HepG2 (cell line): ENCODE results near the gene ARX. TPM values are rescaled to one million over a fixed set of nuclear protein-coding genes. Genes with fewer than 3 reads are reported as not detected.

Experiments used
- ATAC-seq: fragments of 200-7000 bp; cut with Tn5 transposase; 3 replicates; pipeline ENCODE4 v1.9.1; 2020; ENCODE audit warnings: mild to moderate bottlenecking, moderate library complexity
- BruUV-seq: library from RNA; stranded (reverse); fragments of 400-500 nt; replicated peaks from 2 replicates; lab custom pipeline; 2021; lab: Mats Ljungman, UMichigan
- CTCF ChIA-PET: fragments of 300-600 bp; formaldehyde crosslinking; extraction: SDS; loops from one replicate; lab custom pipeline; 2021; ENCODE audit warnings: low total read pairs, inconsistent platforms, low intra/inter-chr PET ratio; lab: Yijun Ruan, JAX
- POLR2A ChIA-PET: fragments of 350-600 bp; sonication (Branson Sonifier 250); formaldehyde crosslinking; loops from one replicate; lab custom pipeline; 2020; ENCODE audit warnings: antibody characterized with exemption, inconsistent platforms; lab: Yijun Ruan, JAX
- DNase-seq: peaks from one replicate; pipeline ENCODE4 v3.0.0-alpha.2; 2015; ENCODE audit warnings: low spot score
- FAIRE-seq: peaks from 3 replicates; lab custom pipeline; 2011; peaks lifted over from hg19 to GRCh38; lab: Jason Lieb, UNC
- H2AFZ ChIP-seq: one replicate; pipeline ENCODE4 v1.6.1; 2011; ENCODE audit warnings: low read length, inconsistent platforms
- H3K27ac ChIP-seq: fragments of 300-600 bp; 3 replicates; pipeline ENCODE4 v1.8.0; 2011; ENCODE audit warnings: mixed run types, mild to moderate bottlenecking, mixed read lengths, low read length, inconsistent platforms; ENCODE audit not compliant: insufficient read depth; ENCODE audit errors: extremely low read length
- H3K27me3 ChIP-seq, 2 experiments: fragments of 200-600 bp in 1 of 2; 2 replicates in 1 of 2; 3 replicates in 1 of 2; pipeline versions ENCODE4 v1.6.0 to v1.8.0; 2011; ENCODE audit warnings: low read length in 2 of 2, mild to moderate bottlenecking in 2 of 2, moderate library complexity in 2 of 2, inconsistent platforms in 1 of 2; ENCODE audit not compliant: insufficient read depth in 2 of 2, control insufficient read depth in 1 of 2
- H3K36me3 ChIP-seq, 2 experiments: fragments of 200-600 bp in 1 of 2; replicated peaks in 1 of 2; 2 replicates in 1 of 2; 3 replicates in 1 of 2; pipeline versions ENCODE4 v1.5.1 to v1.8.0; 2011; ENCODE audit warnings: low read length in 2 of 2, inconsistent platforms in 1 of 2; ENCODE audit not compliant: insufficient read depth in 2 of 2, control insufficient read depth in 1 of 2
- H3K4me1 ChIP-seq: 2 replicates; pipeline ENCODE4 v1.5.1; 2012; ENCODE audit warnings: low read length, inconsistent platforms; ENCODE audit not compliant: insufficient read depth
- H3K4me2 ChIP-seq: 2 replicates; pipeline ENCODE4 v1.6.0; 2011; ENCODE audit warnings: low read depth, low read length, inconsistent platforms
- H3K4me3 ChIP-seq, 3 experiments: fragments of 200-600 bp in 1 of 3; sonication (generic), shearing (Covaris generic) in 1 of 3; replicated peaks in 1 of 3; 2 replicates each; pipeline ENCODE4 v1.5.1; 2011 to 2016; ENCODE audit warnings: low read length in 3 of 3, inconsistent platforms in 2 of 3, low read depth in 2 of 3, mild to moderate bottlenecking in 2 of 3, control low read depth in 1 of 3, mixed read lengths in 1 of 3; ENCODE audit not compliant: insufficient read depth in 1 of 3
- H3K79me2 ChIP-seq: one replicate; pipeline ENCODE4 v1.6.1; 2011; ENCODE audit warnings: low read length, inconsistent platforms; ENCODE audit not compliant: insufficient read depth
- H3K9ac ChIP-seq: 2 replicates; pipeline ENCODE4 v1.6.0; 2011; ENCODE audit warnings: mild to moderate bottlenecking, low read depth, low read length, inconsistent platforms; ENCODE audit not compliant: insufficient read depth
- H3K9me3 ChIP-seq: 2 replicates; pipeline ENCODE4 v1.5.1; 2012; ENCODE audit warnings: mild to moderate bottlenecking, low read length
- H4K20me1 ChIP-seq: 2 replicates; pipeline ENCODE4 v1.6.0; 2011; ENCODE audit warnings: inconsistent platforms, mild to moderate bottlenecking, low read length, moderate library complexity; ENCODE audit not compliant: insufficient read depth
- DMTF1 ChIP-seq: sonication (generic); formaldehyde crosslinking; IDR thresholded peaks from 2 replicates; pipeline ENCODE4 v1.4.0; 2020; ENCODE audit warnings: mild to moderate bottlenecking, missing genetic modification reagents
- GABPA ChIP-seq, 2 experiments: IDR thresholded peaks; 2 replicates each; pipeline ENCODE4 v1.6.1; 2011 to 2016; ENCODE audit warnings: low read depth in 2 of 2, low read length in 1 of 2, missing biosample characterization in 1 of 2, missing genetic modification characterization in 1 of 2
- HMG20B ChIP-seq: conservative IDR thresholded peaks from 2 replicates; pipeline ENCODE4 v1.6.1; 2016; ENCODE audit warnings: missing genetic modification reagents, missing compliant biosample characterization
- HNRNPL ChIP-seq: fragments of 200-400 bp; formaldehyde crosslinking; IDR thresholded peaks from 2 replicates; pipeline ENCODE4 v1.6.1; 2017; ENCODE audit warnings: mild to moderate bottlenecking, low read depth, low read length
- KAT2B ChIP-seq: fragments of 150-350 bp; IDR thresholded peaks from 2 replicates; pipeline ENCODE4 v1.6.1; 2014; ENCODE audit warnings: low read depth, low read length, borderline replicate concordance
- MAFG ChIP-seq: sonication (generic); formaldehyde crosslinking; IDR thresholded peaks from 2 replicates; pipeline ENCODE4 v1.5.1; 2020; ENCODE audit warnings: mild to moderate bottlenecking, missing genetic modification reagents
- MLLT10 ChIP-seq: sonication (generic); formaldehyde crosslinking; IDR thresholded peaks from 2 replicates; pipeline ENCODE4 v1.4.0; 2020; ENCODE audit warnings: missing genetic modification reagents
- NFAT5 ChIP-seq: sonication (generic); formaldehyde crosslinking; IDR thresholded peaks from 2 replicates; pipeline ENCODE4 v1.4.0; 2020; ENCODE audit warnings: missing genetic modification reagents
- RFX3 ChIP-seq: IDR thresholded peaks from 2 replicates; pipeline ENCODE4 v1.6.1; 2016; ENCODE audit warnings: missing biosample characterization, missing genetic modification reagents
- SMARCE1 ChIP-seq: fragments of 450-650 bp; IDR thresholded peaks from 2 replicates; pipeline ENCODE4 v1.6.1; 2017; ENCODE audit warnings: borderline replicate concordance
- ZHX1 ChIP-seq: sonication (generic); formaldehyde crosslinking; IDR thresholded peaks from 2 replicates; pipeline ENCODE4 v1.8.1; 2022; ENCODE audit warnings: low read depth, mild to moderate bottlenecking, missing genetic modification reagents
- ZNF350 ChIP-seq: sonication (generic); formaldehyde crosslinking; IDR thresholded peaks from 2 replicates; pipeline ENCODE4 v1.4.0; 2020; ENCODE audit warnings: mild to moderate bottlenecking, low read depth, missing genetic modification reagents, borderline replicate concordance
- ZNF382 ChIP-seq: sonication (generic); formaldehyde crosslinking; IDR thresholded peaks from 2 replicates; pipeline ENCODE4 v1.5.0; 2020; ENCODE audit warnings: missing genetic modification reagents, mild to moderate bottlenecking, borderline replicate concordance
- ZNF75D ChIP-seq: sonication (generic); formaldehyde crosslinking; IDR thresholded peaks from 2 replicates; pipeline ENCODE4 v1.8.1; 2023; ENCODE audit warnings: missing genetic modification reagents, mild to moderate bottlenecking, borderline replicate concordance
- WGBS: methylation state at CpG from one replicate; pipeline ENCODE4 v1.1.6; 2017; ENCODE audit warnings: low lambda C conversion rate; 5-methylcytosine and 5-hydroxymethylcytosine counted together
- in situ Hi-C: cut with HindIII; loops from 2 replicates; pipeline ENCODE4 v1.10.0; 2017; ENCODE audit warnings: low pct_unique_long_range_greater_than_20kb; ENCODE audit not compliant: extremely low pct_ligation_motif_present
- intact Hi-C: fragments of 100-400 bp; cut with micrococcal nuclease; formaldehyde crosslinking; loops from one replicate; pipeline ENCODE4 v1.10.0; 2022; ENCODE audit not compliant: unreplicated experiment
- polyA plus RNA-seq, 8 experiments: library from polyadenylated mRNA; depleted of rRNA in 3 of 8; stranded (reverse) in 7 of 8; unstranded in 1 of 8; fragments of >200 nt; fragmentation: Illumina TruSeq in 4 of 8; extraction: Trizol in 4 of 8; gene quantifications; 2 replicates each; pipeline versions ENCODE4 v1.2.1 to v1.2.3, GENCODE V29; 2011 to 2016; ENCODE audit warnings: low read depth in 4 of 8, missing spikeins in 1 of 8, mixed read lengths in 1 of 8; ENCODE audit not compliant: insufficient read depth in 1 of 8
- total RNA-seq, 5 experiments: library from RNA; depleted of rRNA; stranded (reverse); fragments of >200 nt; fragmentation: Illumina TruSeq; extraction: Trizol; gene quantifications; 2 replicates each; pipeline ENCODE4 v1.2.3, GENCODE V29; 2016; ENCODE audit warnings: low read depth in 1 of 5

Gene ARX
- total and polyA plus RNA-seq, 2 of the 13 experiments (the other 11 are each of a cell fraction or from before 2014, with no cell fraction given) = not detected

- no peak for TF ChIP-seq NFAT5 (CRISPR knock-in tag)
- no peak for TF ChIP-seq HNRNPL
- TF ChIP-seq ZNF350 (CRISPR knock-in tag) = no peak
- TF ChIP-seq ZNF382 (CRISPR knock-in tag) = no peak
- TF ChIP-seq GABPA (IDR thresholded peaks at IDR 0.05; ENCODE audit: low read depth, low read length) = no peak
- TF ChIP-seq GABPA (CRISPR knock-in tag; IDR thresholded peaks at IDR 0.05; ENCODE audit: low read depth) = no peak
Observed at GRCh38 chrX:25043192-25043591, 27.4 kb upstream of the ARX start (continued).

GRCh38 chrX:25039036-25039435 lies 23.3 kb upstream of the ARX start:
- BruUV-seq = no TSS peak
- Histone ChIP-seq H3K79me2 (no peaks in the 10 kb centered on the region), H3K4me1 (no peaks in the 10 kb centered on the region), H3K36me3 (no peaks in the 10 kb centered on the region), H3K9me3 (no peaks in the 10 kb centered on the region), H3K4me3 (no peak overlapping the region), H3K27ac (no peak overlapping the region), H3K27me3 (no peaks in the 10 kb centered on the region), H4K20me1 (no peaks in the 10 kb centered on the region), H3K4me2 (no peak overlapping the region), H3K9ac (no peak overlapping the region), H2AFZ (no peak overlapping the region)
- WGBS = 63% methylated on average over 7 of the region's 10 CpGs
- no peak for FAIRE-seq
- ChIA-PET POLR2A (no interaction called here), CTCF (no interaction called here)
- in situ Hi-C loops = loop anchor here (10.0 kb wide), 1 partner anchor 106 kb away; no protein-coding TSS in a partner anchor
- no peak for DNase-seq
- intact Hi-C loops = no loop called here
- TF ChIP-seq DMTF1 (CRISPR knock-in tag) (no peak), MAFG (CRISPR knock-in tag) (no peak), ZNF75D (CRISPR knock-in tag) (no peak), ZHX1 (CRISPR knock-in tag) (no peak), MLLT10 (CRISPR knock-in tag) (no peak), RFX3 (CRISPR knock-in tag) (no peak), SMARCE1 (no peak), KAT2B (no peak), HMG20B (CRISPR knock-in tag) (no peak)
- ATAC-seq = no peak
